Jurkat, Clone E6-1 (cell line): ENCODE data around the gene UIMC1. TPM values are rescaled to one million over a fixed set of nuclear protein-coding genes. Genes with fewer than 3 reads are reported as not detected.
"Not testable (repeated sequence)": the region's sequence is repeated elsewhere in the genome, so short reads cannot be mapped to it uniquely, and the experiment has no call there.

ENCODE experiments used
- DNase-seq: peaks from one replicate; pipeline ENCODE4 v3.0.0-alpha.2; 2011; ENCODE audit warnings: low read depth, low spot score
- H3K4me3 ChIP-seq: 2 replicates; pipeline ENCODE4 v1.5.1; 2011; ENCODE audit warnings: mild to moderate bottlenecking, low read length, control low read depth, moderate library complexity
- polyA plus RNA-seq: library from polyadenylated mRNA; unstranded; fragments of >200 nt; gene quantifications from one replicate; pipeline ENCODE4 v1.2.1, GENCODE V29; 2012; ENCODE audit warnings: missing spikeins; ENCODE audit not compliant: insufficient read length, insufficient read depth

Gene UIMC1
- 39.1 TPM for polyA plus RNA-seq

DNA sequence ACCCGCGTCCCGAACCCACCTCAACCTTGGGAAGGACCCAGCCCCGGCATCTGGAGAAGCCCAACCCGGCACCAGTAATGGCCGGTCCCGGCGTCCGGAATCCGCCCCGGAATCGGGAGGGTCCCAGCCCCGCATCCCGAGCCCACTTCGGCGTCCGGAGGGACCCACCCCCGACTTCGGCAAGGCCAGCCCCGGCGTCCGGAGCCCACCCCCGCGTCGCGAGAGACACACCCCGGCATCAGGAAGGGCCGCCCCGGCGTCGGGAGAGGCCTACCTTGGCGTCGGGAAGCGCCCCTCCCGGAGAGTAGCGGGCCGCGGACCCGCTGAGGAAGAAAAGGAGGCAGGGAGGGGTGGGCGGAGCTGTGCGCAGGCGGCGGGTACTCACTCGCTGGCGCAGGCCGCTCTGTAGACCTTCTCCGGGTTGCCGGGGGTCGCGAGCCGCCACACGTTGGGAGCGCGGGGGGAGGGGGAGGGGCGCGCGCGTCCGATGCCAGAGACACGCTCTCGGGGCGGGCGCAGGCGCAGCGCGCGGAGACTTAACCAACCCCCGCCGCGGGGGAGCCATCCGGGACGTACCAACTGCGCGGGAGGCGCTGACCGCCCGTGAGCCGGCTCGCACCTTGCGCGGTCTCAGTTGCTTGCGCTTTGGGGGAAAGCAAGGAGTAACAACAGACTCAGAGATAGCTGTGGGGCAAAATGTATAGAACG, at the start of gene UIMC1:
Gene UIMC1 (minus strand): TSS at position 515 of the 708 bp plus-strand sequence. CDS start 24,164 bp downstream, outside the sequence.
- H3K4me3 ChIP-seq = peak within 1 kb of the TSS; percentile 87
- DNase-seq = peak; percentile 92

DNA sequence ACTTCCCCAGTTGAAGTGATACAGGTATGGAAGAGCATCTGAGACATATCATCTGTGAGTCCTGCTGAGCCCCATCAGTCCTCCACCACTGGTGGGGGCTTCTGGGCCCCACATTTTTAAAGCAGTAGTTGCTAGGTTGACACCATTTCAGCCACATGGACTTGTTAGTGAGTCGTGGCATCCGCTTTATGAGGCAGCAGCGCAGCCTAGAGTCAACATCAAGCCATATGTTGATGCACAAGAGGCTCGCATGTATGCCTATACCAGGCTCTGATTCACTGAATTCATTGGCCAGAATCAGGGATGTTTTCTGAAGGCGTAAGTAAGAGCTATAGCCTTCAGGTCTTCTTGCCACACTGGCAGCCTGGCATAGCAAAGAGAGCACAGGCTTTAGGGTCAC, 42.7 kb upstream of the UIMC1 start:
- no peak overlapping the region for H3K4me3 ChIP-seq
- no peak for DNase-seq

DNA sequence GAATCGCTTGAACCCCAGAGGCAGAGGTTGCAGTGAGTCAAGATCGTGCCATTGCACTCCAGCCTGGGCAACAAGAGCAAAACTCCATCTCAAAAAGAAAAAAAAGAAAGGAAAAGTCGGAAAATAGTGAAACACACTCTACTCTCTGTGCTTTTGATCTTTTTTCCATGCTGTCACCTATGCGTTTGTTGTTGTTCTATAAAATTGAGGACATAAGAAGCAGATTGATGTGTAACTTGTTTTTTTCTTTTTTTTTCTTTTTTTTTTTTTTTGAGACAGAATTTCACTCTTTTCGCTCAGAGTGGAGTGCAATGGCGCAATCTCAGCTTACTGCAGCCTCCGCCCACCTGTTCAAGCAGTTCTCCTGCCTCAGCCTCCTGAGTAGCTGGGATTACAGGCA, 42.0 kb upstream of the UIMC1 start:
- not testable (repeated sequence) for DNase-seq

DNA sequence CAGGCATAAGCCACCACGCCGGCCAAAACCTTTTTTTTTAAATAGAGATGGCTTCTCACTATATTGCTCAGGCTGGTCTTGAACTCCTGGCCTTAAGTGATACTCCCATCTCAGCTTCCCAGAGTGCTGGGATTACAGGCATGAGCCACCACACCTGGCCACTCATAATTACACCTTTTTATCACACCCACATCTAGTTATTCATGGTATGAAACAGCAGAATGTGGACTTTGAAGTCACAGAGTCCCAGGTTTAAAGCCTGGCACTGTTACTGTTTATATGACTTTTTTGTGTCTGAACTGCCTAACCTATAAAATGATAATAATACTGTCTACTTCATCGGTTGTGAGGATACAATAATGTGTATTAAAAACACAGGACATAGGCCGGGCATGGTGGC, 39.1 kb upstream of the UIMC1 start:
- no peak for DNase-seq
- no peak overlapping the region for H3K4me3 ChIP-seq

More for the DNA sequence above, 42.0 kb upstream of the UIMC1 start:
- not testable (repeated sequence) for H3K4me3 ChIP-seq

DNA sequence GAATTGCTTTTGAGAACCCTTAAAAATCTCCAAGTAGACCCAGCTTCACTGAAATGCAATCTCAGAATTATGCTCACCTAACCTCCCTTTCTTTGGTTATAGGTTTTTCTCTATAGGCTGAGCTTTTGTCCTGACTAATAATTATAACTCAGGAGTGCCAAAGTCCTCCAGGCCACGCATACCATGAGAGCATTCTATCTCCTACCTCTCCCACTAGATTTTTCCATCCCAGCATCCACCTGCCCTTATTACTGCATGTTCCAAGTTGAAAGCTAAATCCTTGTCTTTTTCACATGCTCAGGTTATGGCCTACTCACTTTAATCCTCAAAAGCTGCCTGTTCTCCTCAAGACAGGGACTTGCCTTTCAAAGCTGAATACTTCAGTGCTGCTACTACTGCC, 38.1 kb upstream of the UIMC1 start:
- no peak overlapping the region for H3K4me3 ChIP-seq
- no peak for DNase-seq

- no peak for DNase-seq
- no peak overlapping the region for H3K4me3 ChIP-seq
These were observed 37.4 kb upstream of the UIMC1 start for GRCh38 chr5:177043958-177044357.

GRCh38 chr5:177043114-177043513, 36.5 kb upstream of the UIMC1 start:
- no peak for DNase-seq
- no peak overlapping the region for H3K4me3 ChIP-seq

DNA sequence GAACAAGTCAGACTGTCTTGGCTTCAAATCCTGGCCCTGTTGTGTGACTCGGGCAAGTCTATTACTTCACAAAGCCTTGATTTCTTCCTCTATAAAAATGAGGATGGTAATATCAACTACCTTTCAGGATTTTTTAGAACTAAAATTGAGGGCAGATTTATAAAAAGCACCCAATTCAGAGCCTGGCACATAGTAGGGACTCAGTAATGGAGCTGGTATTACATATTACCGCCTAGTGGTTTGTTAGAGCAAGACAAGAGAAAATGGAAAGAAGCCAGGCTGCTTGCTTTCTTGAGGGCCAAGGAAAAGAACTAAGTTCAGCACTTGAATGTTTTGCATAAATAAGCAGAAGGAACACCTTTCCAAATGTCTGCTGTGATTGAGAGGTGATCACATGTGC, 35.4 kb upstream of the UIMC1 start:
- H3K4me3 ChIP-seq = no peak overlapping the region
- DNase-seq = no peak

GRCh38 chr5:177040814-177041420, 34.3 kb upstream of the UIMC1 start:
- no peak for DNase-seq

DNA sequence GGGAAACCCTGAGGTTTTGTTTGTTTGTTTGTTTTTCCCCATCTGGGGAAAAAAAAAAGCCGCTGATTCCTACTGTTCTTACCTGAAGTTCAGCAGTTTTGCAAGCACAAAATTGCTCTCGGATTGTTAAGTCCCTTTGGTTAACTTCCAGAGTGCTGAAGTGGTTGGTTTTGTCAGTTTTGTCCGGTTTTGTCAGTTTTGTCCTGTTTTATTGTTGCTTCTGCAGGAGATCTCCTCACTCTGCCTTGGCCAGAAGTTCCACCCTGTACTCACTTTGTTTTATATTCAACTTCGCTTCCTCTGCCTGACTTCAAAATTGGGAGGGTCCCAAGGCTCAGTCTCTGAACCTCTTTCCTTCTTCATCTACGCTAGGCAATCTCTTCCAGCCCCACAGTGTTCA, 30.3 kb upstream of the UIMC1 start:
- DNase-seq = no peak

More at GRCh38 chr5:177040814-177041420, 34.3 kb upstream of the UIMC1 start:
- no peak overlapping the region for H3K4me3 ChIP-seq

DNA sequence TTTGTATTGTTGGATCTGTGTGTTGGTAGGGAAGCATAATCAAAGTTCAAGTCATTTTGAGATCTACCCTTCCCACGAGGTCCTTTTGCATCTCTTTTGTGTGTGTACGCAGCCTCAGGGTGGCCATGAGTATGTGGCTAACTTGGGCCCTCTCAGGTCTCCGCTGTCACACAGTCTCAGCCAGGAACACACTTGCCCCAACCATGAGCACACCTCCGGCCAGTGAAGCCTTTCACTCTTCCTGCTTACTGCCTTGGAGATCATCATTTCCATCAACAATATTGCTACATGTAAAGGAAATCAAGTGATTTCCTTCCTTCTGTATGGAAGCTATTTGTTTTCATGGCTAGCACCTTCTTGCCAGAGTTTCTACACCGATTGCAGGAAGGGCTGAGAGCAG, 29.9 kb upstream of the UIMC1 start:
- DNase-seq = no peak
- no peak overlapping the region for H3K4me3 ChIP-seq

More for the DNA sequence above, 30.3 kb upstream of the UIMC1 start:
- no peak overlapping the region for H3K4me3 ChIP-seq

- DNase-seq = peak; percentile 42
- H3K4me3 ChIP-seq = no peak overlapping the region
These were observed 29.4 kb upstream of the UIMC1 start for GRCh38 chr5:177035976-177036375.

- no peak overlapping the region for H3K4me3 ChIP-seq
- no peak for DNase-seq
These were observed 22.9 kb upstream of the UIMC1 start for GRCh38 chr5:177029498-177029897.

GRCh38 chr5:177027665-177028064, 21.1 kb upstream of the UIMC1 start:
- DNase-seq = no peak

DNA sequence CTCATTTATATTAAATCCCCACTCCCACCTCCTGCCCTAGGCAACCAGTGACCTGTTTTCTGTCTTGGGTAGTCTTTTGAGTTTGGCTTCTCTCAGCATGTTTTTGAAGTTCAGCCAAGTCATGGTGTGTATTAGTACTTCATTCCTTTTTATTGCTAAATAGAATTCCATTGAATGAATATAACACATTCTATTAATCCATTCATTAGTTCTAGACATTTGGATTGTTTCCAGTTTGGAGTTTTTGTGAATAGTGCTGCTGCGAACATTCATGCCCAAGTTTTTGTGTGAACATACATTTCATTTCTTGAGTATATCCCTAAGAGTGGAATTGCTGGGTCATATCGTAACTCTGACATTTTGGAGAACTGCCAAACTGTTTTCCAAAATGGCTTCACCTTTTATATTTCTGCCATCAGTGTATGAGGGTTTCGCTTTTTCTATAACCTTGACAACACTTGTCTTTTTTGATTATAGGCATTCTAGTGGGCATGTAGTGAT, 18.6 kb upstream of the UIMC1 start:
- no peak for DNase-seq
- H3K4me3 ChIP-seq = no peak overlapping the region

More at GRCh38 chr5:177027665-177028064, 21.1 kb upstream of the UIMC1 start:
- H3K4me3 ChIP-seq = no peak overlapping the region

- no peak for DNase-seq
- no peak overlapping the region for H3K4me3 ChIP-seq
These were observed 18.0 kb upstream of the UIMC1 start for GRCh38 chr5:177024559-177024958.

GRCh38 chr5:177023303-177023664, 16.7 kb upstream of the UIMC1 start:
- no peak for DNase-seq
- H3K4me3 ChIP-seq = peak overlapping the region; percentile 93

DNA sequence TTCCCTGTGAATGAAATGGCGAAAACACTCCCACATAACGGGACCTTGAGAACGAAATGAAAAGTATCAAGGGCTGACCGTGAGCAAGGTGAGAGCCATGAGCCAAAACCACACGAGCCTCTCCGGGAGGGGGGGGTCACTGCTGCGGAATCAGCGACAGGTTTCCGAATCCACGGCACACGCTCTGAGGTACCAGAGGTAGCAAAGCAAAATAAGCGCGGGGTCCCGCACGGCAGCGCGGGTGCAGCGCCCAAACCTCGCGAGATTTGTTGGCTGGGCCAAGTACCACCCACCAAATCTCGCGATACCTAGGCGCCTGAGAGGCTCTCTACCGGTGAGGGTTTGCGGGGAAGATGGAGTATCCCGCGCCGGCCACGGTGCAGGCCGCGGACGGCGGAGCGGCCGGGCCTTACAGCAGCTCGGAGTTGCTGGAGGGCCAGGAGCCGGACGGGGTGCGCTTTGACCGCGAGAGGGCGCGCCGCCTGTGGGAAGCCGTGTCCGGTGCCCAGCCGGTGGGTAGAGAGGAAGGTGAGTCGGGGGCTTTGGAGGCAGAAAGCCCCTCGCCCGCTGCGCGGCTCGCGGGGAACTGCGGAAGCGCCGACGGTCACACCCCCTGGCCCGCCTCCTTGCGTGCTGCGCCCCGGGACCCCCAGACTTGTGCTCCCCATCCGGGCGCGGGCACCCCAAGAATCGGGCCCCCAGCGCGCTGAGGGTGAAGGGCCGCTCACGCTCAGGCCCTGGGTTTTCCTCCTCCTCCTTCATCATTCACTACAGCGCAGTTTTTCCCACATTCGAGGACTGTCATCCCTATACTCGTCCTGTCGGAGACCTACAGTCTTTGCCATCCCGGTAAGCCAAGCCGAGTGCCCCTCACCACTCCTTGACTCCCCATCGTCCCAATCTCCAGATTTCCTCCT, 16.1 kb upstream of the UIMC1 start, which contains the start of gene ZNF346:
Gene ZNF346 (plus strand): TSS at position 311 of the 917 bp plus-strand sequence. CDS start 43 bp downstream, at position 354.
- peak; percentile 92 for DNase-seq
- H3K4me3 ChIP-seq = peak within 1 kb of the TSS; percentile 93

DNA sequence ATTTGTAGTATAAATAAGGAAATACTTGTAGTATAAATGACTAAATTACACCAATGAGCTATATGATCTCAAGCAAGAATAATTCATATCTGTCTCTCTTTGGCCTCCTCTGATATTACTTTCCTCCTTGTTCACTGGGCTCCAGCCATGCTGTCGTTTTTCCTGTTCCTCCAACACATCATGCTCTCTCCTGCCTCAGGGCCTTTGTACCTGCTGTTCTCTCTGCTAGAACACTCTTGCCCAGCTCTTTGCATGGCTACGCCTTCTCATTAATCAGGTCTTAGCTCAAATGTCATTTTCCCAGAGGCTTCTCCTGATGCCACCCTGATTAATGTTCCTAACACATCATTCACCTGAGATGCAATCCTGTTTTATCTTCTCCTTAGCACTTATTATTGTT, 13.5 kb upstream of the UIMC1 start:
- DNase-seq = no peak
- no peak overlapping the region for H3K4me3 ChIP-seq
